C1 segment of cervical spinal cord (tissue), 14 donors: Measurements from ENCODE around the gene C2orf42.
"Not testable (repeated sequence)": the region's sequence is repeated elsewhere in the genome, so short reads cannot be mapped to it uniquely, and the experiment has no call there.

Experiments used
- DNase-seq, 14 donors: peaks; one replicate each; lab custom pipeline; 2025; lab: John Stamatoyannopoulos, UW

C2orf42 gene

GRCh38 chr2:70190418-70191243 lies at the start of gene C2orf42:
Gene C2orf42 (minus strand): TSS chr2:70191019. CDS start chr2:70181985, 9,034 bp downstream.
- DNase-seq: peak; percentile 87 to 99 (median 98)

GRCh38 chr2:70240599-70240998 lies 49.8 kb upstream of the C2orf42 start:
- no peak for DNase-seq

GRCh38 chr2:70233926-70234325 lies 43.1 kb upstream of the C2orf42 start:
- no peak for DNase-seq

GRCh38 chr2:70226781-70227180 lies 36.0 kb upstream of the C2orf42 start:
- DNase-seq: no peak

- not testable (repeated sequence) for DNase-seq
Measured at GRCh38 chr2:70223305-70223704, 32.5 kb upstream of the C2orf42 start.

GRCh38 chr2:70214953-70215549 lies 24.2 kb upstream of the C2orf42 start:
- DNase-seq: no peak

- no peak for DNase-seq
Measured at GRCh38 chr2:70214365-70214764, 23.5 kb upstream of the C2orf42 start.

- DNase-seq: no peak
Measured at GRCh38 chr2:70212298-70212932, 21.6 kb upstream of the C2orf42 start.

GRCh38 chr2:70211595-70211994 lies 20.8 kb upstream of the C2orf42 start:
- DNase-seq: no peak

GRCh38 chr2:70204452-70204851 lies 13.6 kb upstream of the C2orf42 start:
- no peak for DNase-seq

- no peak for DNase-seq
Measured at GRCh38 chr2:70203086-70203485, 12.3 kb upstream of the C2orf42 start.

- DNase-seq: no peak
Measured at GRCh38 chr2:70202236-70202806, 11.5 kb upstream of the C2orf42 start.

- no peak for DNase-seq
Measured at GRCh38 chr2:70201831-70202230, 11.0 kb upstream of the C2orf42 start.

GRCh38 chr2:70201225-70201768 lies 10.5 kb upstream of the C2orf42 start:
- DNase-seq: no peak

- DNase-seq: no peak
Measured at GRCh38 chr2:70199320-70199864, 8.6 kb upstream of the C2orf42 start.

GRCh38 chr2:70192516-70192915 lies 1.7 kb upstream of the C2orf42 start:
- no peak for DNase-seq

- DNase-seq: no peak
Measured at GRCh38 chr2:70191244-70191735, 471 bp upstream of the C2orf42 start.

- DNase-seq: no peak
Measured at GRCh38 chr2:70188460-70188859, 2.4 kb downstream of the C2orf42 start.

GRCh38 chr2:70187170-70187569 lies 3.6 kb downstream of the C2orf42 start:
- not testable (repeated sequence) for DNase-seq

- no peak for DNase-seq
Measured at GRCh38 chr2:70182689-70183088, 8.1 kb downstream of the C2orf42 start.

GRCh38 chr2:70181363-70181956 lies 9.4 kb downstream of the C2orf42 start:
- DNase-seq: no peak
